SJSA1 (cell line): Measurements from ENCODE around the gene TSPAN16. TPM values are rescaled to one million over a fixed set of nuclear protein-coding genes. Genes with fewer than 3 reads are reported as not detected.
A peak's percentile ranks its signal among the peaks of the same experiment; 100 is the strongest.
"Not testable (repeated sequence)": the region's sequence is repeated elsewhere in the genome, so short reads cannot be mapped to it uniquely, and the experiment has no call there.

ENCODE experiments used
- DNase-seq, 2 experiments: peaks; one replicate each; pipeline ENCODE4 v3.0.0-alpha.2; 2015 to 2020; ENCODE audit warnings: low spot score in 2 of 2, low read depth in 1 of 2
- H3K27ac ChIP-seq: fragments of 250-450 bp; sonication (Bioruptor Pico); 2 replicates; pipeline ENCODE4 v1.5.1; 2020; ENCODE audit warnings: mild to moderate bottlenecking, moderate library complexity
- H3K27me3 ChIP-seq: fragments of 250-450 bp; sonication (Bioruptor Pico); replicated peaks from 2 replicates; pipeline ENCODE4 v1.5.1; 2020; ENCODE audit warnings: mild to moderate bottlenecking, moderate library complexity
- H3K36me3 ChIP-seq: fragments of 250-450 bp; sonication (Bioruptor Pico); 2 replicates; pipeline ENCODE4 v1.5.1; 2020; ENCODE audit warnings: mild to moderate bottlenecking
- H3K4me1 ChIP-seq: fragments of 250-450 bp; sonication (Bioruptor Pico); replicated peaks from 2 replicates; pipeline ENCODE4 v1.6.1; 2021; ENCODE audit warnings: mild to moderate bottlenecking
- H3K4me3 ChIP-seq: fragments of 250-450 bp; sonication (Bioruptor Pico); 2 replicates; pipeline ENCODE4 v1.5.1; 2020; ENCODE audit warnings: mild to moderate bottlenecking
- H3K9me3 ChIP-seq: fragments of 250-450 bp; sonication (Bioruptor Pico); replicated peaks from 2 replicates; pipeline ENCODE4 v1.5.1; 2020; ENCODE audit warnings: mild to moderate bottlenecking
- total RNA-seq: library from RNA; depleted of rRNA; stranded (reverse); fragments of >200 nt; shearing (Covaris generic); gene quantifications from 2 replicates; pipeline ENCODE4 v1.2.3, GENCODE V29; 2014

Gene TSPAN16
- total RNA-seq, 1 experiment from 2014 or later: 0.50 TPM

DNA sequence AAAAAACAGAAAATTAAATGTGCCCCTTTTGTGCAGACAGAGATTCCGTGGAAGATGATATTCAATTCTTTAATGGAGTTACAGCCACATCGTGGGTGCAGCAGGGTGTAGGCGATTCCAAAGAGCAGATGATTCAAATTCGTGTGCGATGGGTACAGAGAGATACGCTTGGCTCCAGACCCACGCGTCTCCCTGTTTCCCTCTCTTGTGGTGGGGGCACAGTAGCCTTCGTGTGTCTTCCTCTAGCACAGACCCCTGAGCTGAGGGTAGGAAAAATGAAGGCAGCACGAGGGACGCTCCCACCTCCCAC, 4.8 kb downstream of the TSPAN16 start:
- no peak for DNase-seq
- H3K36me3 ChIP-seq: no peaks in the 10 kb centered on the region
- H3K4me3 ChIP-seq: no peak overlapping the region
- H3K9me3 ChIP-seq: no peaks in the 10 kb centered on the region
- H3K27me3 ChIP-seq: peaks cover 4% of the 10 kb centered on the region
- no peak overlapping the region for H3K27ac ChIP-seq
- no peaks in the 10 kb centered on the region for H3K4me1 ChIP-seq

GRCh38 chr19:11304936-11305335, 9.0 kb downstream of the TSPAN16 start:
- H3K36me3 ChIP-seq: no peaks in the 10 kb centered on the region
- peaks cover 4% of the 10 kb centered on the region for H3K27me3 ChIP-seq
- no peaks in the 10 kb centered on the region for H3K9me3 ChIP-seq
- DNase-seq: no peak
- no peak overlapping the region for H3K4me3 ChIP-seq
- H3K4me1 ChIP-seq: no peaks in the 10 kb centered on the region
- H3K27ac ChIP-seq: no peak overlapping the region

DNA sequence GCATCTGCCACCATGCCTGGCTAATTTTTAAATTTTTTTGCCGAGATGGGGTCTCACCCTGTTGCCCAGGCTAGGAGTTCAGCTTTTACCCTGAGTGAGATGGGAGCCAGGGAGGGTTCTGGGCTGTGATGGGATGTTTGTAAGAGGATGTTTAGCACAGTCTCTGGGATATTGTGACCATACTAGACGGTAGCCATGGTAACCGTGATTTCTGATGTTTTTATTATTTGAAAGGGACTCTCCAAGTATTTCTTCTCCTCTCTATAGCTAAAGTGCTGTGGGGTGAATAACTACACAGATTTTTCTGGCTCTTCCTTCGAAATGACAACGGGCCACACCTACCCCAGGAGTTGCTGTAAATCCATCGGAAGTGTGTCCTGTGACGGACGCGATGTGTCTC, 10.4 kb downstream of the TSPAN16 start:
- Histone ChIP-seq H3K27me3 (no peaks in the 10 kb centered on the region; the same call in 1 of the 2 replicates), H3K27ac (no peak overlapping the region), H3K4me3 (no peak overlapping the region), H3K4me1 (no peaks in the 10 kb centered on the region), H3K36me3 (no peaks in the 10 kb centered on the region), H3K9me3 (no peaks in the 10 kb centered on the region)
- no peak for DNase-seq

GRCh38 chr19:11320278-11320995, 24.5 kb downstream of the TSPAN16 start:
- peaks cover 37% of the 10 kb centered on the region for H3K4me1 ChIP-seq
- DNase-seq, H3K4me3 ChIP-seq, H3K36me3 ChIP-seq, H3K27ac ChIP-seq, H3K9me3 ChIP-seq, H3K27me3 ChIP-seq: not testable (repeated sequence)

DNA sequence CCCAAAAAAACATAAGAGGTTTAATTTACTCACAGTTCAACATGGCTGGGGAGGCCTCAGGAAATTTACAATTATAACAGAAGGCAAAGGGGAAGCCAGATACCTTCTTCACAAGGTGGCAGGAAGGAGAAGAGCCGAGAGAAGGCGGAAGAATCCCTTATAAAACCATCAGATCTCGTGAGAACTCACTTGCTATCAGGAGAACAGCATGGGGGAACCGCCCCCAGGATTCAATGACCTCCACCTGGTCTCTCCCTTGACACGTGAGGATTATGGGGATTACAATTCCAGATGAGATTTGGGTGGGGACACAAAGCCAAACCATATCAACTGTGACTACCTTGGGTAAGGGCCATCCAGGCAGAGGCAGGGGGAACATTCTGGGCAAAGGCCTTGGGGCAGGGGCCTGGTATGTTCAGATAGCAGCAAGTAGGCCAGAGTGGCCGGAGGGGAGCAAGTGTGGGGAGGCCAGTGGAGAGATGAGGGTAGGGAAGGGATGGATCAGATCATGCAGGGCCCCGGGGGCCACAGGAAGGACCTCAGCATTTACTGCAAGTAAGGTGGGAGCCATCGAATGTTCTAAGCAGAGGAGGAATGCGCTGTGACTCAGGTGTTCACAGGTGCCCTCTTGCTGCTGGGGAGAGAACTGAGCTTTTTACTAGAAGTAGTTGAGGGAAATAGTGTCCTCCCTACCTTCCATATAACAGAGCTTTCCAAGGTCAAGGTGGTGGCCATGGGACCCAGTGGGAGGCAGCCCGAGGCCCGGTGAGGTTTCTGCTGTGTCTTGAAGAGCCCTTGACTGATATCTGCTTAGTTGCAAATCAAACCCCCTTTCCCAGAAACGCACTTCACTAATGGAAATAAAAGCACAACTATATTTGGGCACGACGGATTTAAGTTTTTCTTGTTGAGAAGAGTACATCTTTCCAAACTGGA, 25.5 kb downstream of the TSPAN16 start:
- Histone ChIP-seq H3K4me3 (no peak overlapping the region), H3K9me3 (no peaks in the 10 kb centered on the region), H3K27me3 (no peaks in the 10 kb centered on the region; the same call in 1 of the 2 replicates), H3K27ac (no peak overlapping the region; the same call in 1 of the 2 replicates), H3K36me3 (no peaks in the 10 kb centered on the region), H3K4me1 (peaks cover 37% of the 10 kb centered on the region)
- DNase-seq: no peak

DNA sequence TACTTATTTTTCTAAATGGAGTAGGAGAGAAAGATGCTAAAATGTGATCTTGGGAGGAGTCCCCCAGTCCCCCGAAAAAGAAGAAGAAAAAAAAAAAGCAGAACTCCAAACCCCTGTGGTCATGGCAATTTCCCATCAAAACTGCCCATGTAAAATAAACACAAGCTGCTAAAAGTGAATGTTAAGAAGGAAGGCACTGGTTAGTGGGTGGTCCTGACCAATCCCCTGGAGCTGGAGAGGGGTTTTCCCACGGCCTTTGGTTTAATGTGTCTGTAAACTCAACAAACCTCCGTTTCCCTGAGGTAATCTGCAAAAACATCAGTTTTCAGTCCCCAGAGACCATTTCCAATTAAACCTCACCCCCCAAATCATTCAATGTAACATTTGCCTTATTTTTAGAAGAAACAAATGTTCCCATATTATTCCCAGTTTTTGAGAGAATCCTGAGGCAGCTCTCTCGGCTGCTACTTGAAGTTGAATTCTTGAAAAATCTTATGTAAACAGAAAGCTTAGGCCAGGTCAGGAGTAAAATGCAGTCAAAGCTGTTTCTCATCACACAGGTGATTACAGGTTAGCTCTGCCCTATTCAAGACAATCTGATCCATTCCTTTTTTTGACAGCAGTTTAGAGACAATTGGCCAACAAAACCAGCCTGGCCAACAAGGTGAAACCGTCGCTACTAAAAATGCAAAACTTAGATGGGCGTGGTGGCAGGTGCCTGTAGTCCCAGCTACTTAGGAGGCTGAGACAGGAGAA, 26.5 kb downstream of the TSPAN16 start:
- peak; percentile 81 to 87 for DNase-seq
- Histone ChIP-seq H3K9me3 (no peaks in the 10 kb centered on the region), H3K4me3 (no peak overlapping the region), H3K36me3 (no peaks in the 10 kb centered on the region), H3K27ac (peak overlapping the region; percentile 5), H3K27me3 (no peaks in the 10 kb centered on the region; the same call in 1 of the 2 replicates), H3K4me1 (peaks cover 37% of the 10 kb centered on the region)

- peak overlapping the region; percentile 21; the same call in 1 of the 2 replicates for H3K27ac ChIP-seq
- DNase-seq: no peak
- no peaks in the 10 kb centered on the region for H3K9me3 ChIP-seq
- H3K27me3 ChIP-seq: no peaks in the 10 kb centered on the region; the same call in 1 of the 2 replicates
- H3K4me1 ChIP-seq: peaks cover 37% of the 10 kb centered on the region
- no peaks in the 10 kb centered on the region for H3K36me3 ChIP-seq
- H3K4me3 ChIP-seq: no peak overlapping the region
Observed at GRCh38 chr19:11323601-11324078, 27.7 kb downstream of the TSPAN16 start.

GRCh38 chr19:11324079-11324661, 28.2 kb downstream of the TSPAN16 start:
- Histone ChIP-seq H3K36me3 (no peaks in the 10 kb centered on the region), H3K27ac (peak overlapping the region; percentile 21; the same call in 1 of the 2 replicates), H3K9me3 (no peaks in the 10 kb centered on the region), H3K4me3 (no peak overlapping the region), H3K4me1 (peaks cover 37% of the 10 kb centered on the region), H3K27me3 (no peaks in the 10 kb centered on the region; the same call in 1 of the 2 replicates)
- peak; percentile 77 to 83 for DNase-seq

GRCh38 chr19:11324748-11325389, 28.9 kb downstream of the TSPAN16 start:
- H3K4me3 ChIP-seq: no peak overlapping the region
- H3K27me3 ChIP-seq: no peaks in the 10 kb centered on the region
- H3K36me3 ChIP-seq: no peaks in the 10 kb centered on the region
- H3K9me3 ChIP-seq: no peaks in the 10 kb centered on the region
- no peak overlapping the region for H3K27ac ChIP-seq
- H3K4me1 ChIP-seq: peaks cover 37% of the 10 kb centered on the region
- DNase-seq: no peak

GRCh38 chr19:11325544-11325943, 29.6 kb downstream of the TSPAN16 start:
- Histone ChIP-seq H3K4me1 (peaks cover 37% of the 10 kb centered on the region), H3K9me3 (no peaks in the 10 kb centered on the region), H3K4me3 (no peak overlapping the region), H3K27ac (no peak overlapping the region), H3K36me3 (no peaks in the 10 kb centered on the region), H3K27me3 (no peaks in the 10 kb centered on the region)
- no peak for DNase-seq

DNA sequence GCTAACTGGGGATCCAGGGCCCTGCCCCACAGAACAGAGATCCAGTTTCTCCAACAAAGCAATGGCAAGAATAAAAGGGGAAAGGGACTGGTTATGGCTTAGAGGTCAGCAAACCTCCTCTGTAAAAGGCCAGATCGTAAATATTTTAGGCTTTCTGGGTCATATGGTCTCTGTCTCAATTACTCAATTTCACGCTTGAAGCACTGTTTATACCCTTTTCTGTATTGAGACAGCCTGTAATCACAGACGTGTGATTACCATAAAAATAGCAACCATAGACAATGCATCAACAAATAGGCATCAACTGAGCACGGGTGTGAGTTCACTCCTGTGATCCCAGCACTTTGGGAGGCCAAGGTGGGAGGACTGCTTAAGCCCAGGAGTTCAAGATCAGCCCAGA, 34.2 kb downstream of the TSPAN16 start:
- Histone ChIP-seq H3K4me3 (no peak overlapping the region), H3K27me3 (no peaks in the 10 kb centered on the region), H3K27ac (no peak overlapping the region), H3K36me3 (no peaks in the 10 kb centered on the region), H3K9me3 (no peaks in the 10 kb centered on the region), H3K4me1 (no peaks in the 10 kb centered on the region)
- no peak for DNase-seq

- Histone ChIP-seq H3K9me3 (no peaks in the 10 kb centered on the region), H3K27me3 (no peaks in the 10 kb centered on the region), H3K4me1 (no peaks in the 10 kb centered on the region), H3K27ac (no peak overlapping the region), H3K36me3 (no peaks in the 10 kb centered on the region), H3K4me3 (no peak overlapping the region)
- DNase-seq: no peak
Observed at GRCh38 chr19:11331502-11331901, 35.5 kb downstream of the TSPAN16 start.

GRCh38 chr19:11332822-11333221, 36.9 kb downstream of the TSPAN16 start:
- Histone ChIP-seq H3K4me1 (no peaks in the 10 kb centered on the region), H3K4me3 (no peak overlapping the region)
- no peak for DNase-seq

More at GRCh38 chr19:11332822-11333221, 36.9 kb downstream of the TSPAN16 start:
- no peaks in the 10 kb centered on the region for H3K9me3 ChIP-seq
- H3K27ac ChIP-seq: no peak overlapping the region
- H3K36me3 ChIP-seq: no peaks in the 10 kb centered on the region
- H3K27me3 ChIP-seq: no peaks in the 10 kb centered on the region
